Endothelial cell of umbilical vein (primary cell): ENCODE data around the gene UBE2Q1. TPM values are rescaled to one million over a fixed set of nuclear protein-coding genes. Genes with fewer than 3 reads are reported as not detected.

Experiments
- BruUV-seq: library from RNA; stranded (reverse); fragments of 400-500 nt; replicated peaks from 2 replicates; lab custom pipeline; 2021; lab: Mats Ljungman, UMichigan
- CTCF ChIA-PET: fragments of 300-600, 350-600 bp; sonication (Branson Sonifier 250); formaldehyde crosslinking; loops from one replicate; lab custom pipeline; 2021; ENCODE audit warnings: antibody characterized with exemption, inconsistent platforms; lab: Charles Lee
- POLR2A ChIA-PET: fragments of 300-600, 350-600 bp; sonication (Branson Sonifier 250); formaldehyde crosslinking; loops from one replicate; lab custom pipeline; 2021; ENCODE audit warnings: antibody characterized with exemption, inconsistent platforms; lab: Charles Lee
- DNase-seq: peaks from one replicate; pipeline ENCODE4 v3.0.0-alpha.2; 2011; ENCODE audit warnings: low read depth, low spot score
- FAIRE-seq: peaks from 2 replicates; lab custom pipeline; 2011; peaks lifted over from hg19 to GRCh38; lab: Jason Lieb, UNC
- H2AFZ ChIP-seq: 2 replicates; pipeline ENCODE4 v1.6.0; 2012; ENCODE audit warnings: low read depth, low read length, control low read depth, inconsistent platforms
- H3K27ac ChIP-seq: 2 replicates; pipeline ENCODE4 v1.5.1; 2011; ENCODE audit warnings: low read depth, mild to moderate bottlenecking, control low read depth, low read length, moderate library complexity; ENCODE audit not compliant: insufficient read depth
- H3K27me3 ChIP-seq, 2 experiments: 2 replicates each; pipeline versions ENCODE4 v1.6.0 to v1.6.1; 2011; ENCODE audit warnings: low read length in 2 of 2, mixed read lengths in 1 of 2; ENCODE audit not compliant: control insufficient read depth in 2 of 2, insufficient read depth in 2 of 2
- H3K36me3 ChIP-seq, 2 experiments: 2 replicates in 1 of 2; 3 replicates in 1 of 2; pipeline ENCODE4 v1.5.1; 2011; ENCODE audit warnings: low read length in 2 of 2, mild to moderate bottlenecking in 1 of 2, moderate library complexity in 1 of 2; ENCODE audit not compliant: control insufficient read depth in 2 of 2, insufficient read depth in 2 of 2; ENCODE audit errors: extremely low read depth in 1 of 2
- H3K4me1 ChIP-seq: 3 replicates; pipeline ENCODE4 v1.5.1; 2011; ENCODE audit warnings: mild to moderate bottlenecking, low read length; ENCODE audit not compliant: control insufficient read depth, insufficient read depth; ENCODE audit errors: extremely low read depth
- H3K4me2 ChIP-seq: 2 replicates; pipeline ENCODE4 v1.6.1; 2011; ENCODE audit warnings: low read length, control low read depth, mixed read lengths; ENCODE audit not compliant: insufficient read depth
- H3K4me3 ChIP-seq, 3 experiments: fragments of 200-600 bp in 1 of 3; sonication (generic), shearing (Covaris generic) in 1 of 3; replicated peaks in 1 of 3; 2 replicates each; pipeline ENCODE4 v1.5.1; 2011 to 2016; ENCODE audit warnings: control low read depth in 3 of 3, low read length in 3 of 3, mild to moderate bottlenecking in 2 of 3, inconsistent platforms in 1 of 3, low read depth in 1 of 3, moderate library complexity in 1 of 3; ENCODE audit not compliant: insufficient read depth in 1 of 3
- H3K79me2 ChIP-seq: 2 replicates; pipeline ENCODE4 v1.6.0; 2012; ENCODE audit warnings: low read length, inconsistent platforms; ENCODE audit not compliant: control insufficient read depth, insufficient read depth
- H3K9ac ChIP-seq: replicated peaks from 2 replicates; pipeline ENCODE3; 2011; ENCODE audit warnings: low read length, control low read depth; ENCODE audit not compliant: insufficient read depth; ENCODE audit errors: extremely low read depth
- H3K9me1 ChIP-seq: replicated peaks from 3 replicates; pipeline ENCODE4 v1.6.0; 2011; ENCODE audit warnings: mild to moderate bottlenecking, low read length; ENCODE audit not compliant: control insufficient read depth, insufficient read depth; ENCODE audit errors: extremely low read depth
- H3K9me3 ChIP-seq: replicated peaks from 2 replicates; pipeline ENCODE4 v1.5.1; 2012; ENCODE audit warnings: low read length, inconsistent platforms; ENCODE audit not compliant: control insufficient read depth, insufficient read depth
- H4K20me1 ChIP-seq: replicated peaks from 2 replicates; pipeline ENCODE3; 2011; ENCODE audit warnings: mild to moderate bottlenecking, low read length; ENCODE audit not compliant: control insufficient read depth, insufficient read depth; ENCODE audit errors: extremely low read depth
- EZH2 ChIP-seq: IDR thresholded peaks from 2 replicates; pipeline ENCODE4 v1.6.1; 2012; ENCODE audit warnings: borderline replicate concordance, low read depth, mild to moderate bottlenecking, moderate library complexity, low read length, inconsistent platforms; ENCODE audit not compliant: severe bottlenecking
- MAX ChIP-seq: IDR thresholded peaks from 2 replicates; pipeline ENCODE4 v1.6.1; 2011; ENCODE audit not compliant: insufficient read depth, insufficient read length
- POLR2A ChIP-seq: IDR thresholded peaks from 2 replicates; pipeline ENCODE4 v1.6.1; 2012; ENCODE audit warnings: low read depth, mild to moderate bottlenecking, control low read depth, low read length
- POLR2AphosphoS5 ChIP-seq: IDR thresholded peaks from 2 replicates; pipeline ENCODE4 v1.6.1; 2012; ENCODE audit warnings: low read depth, mild to moderate bottlenecking, control low read depth, low read length, moderate library complexity; ENCODE audit not compliant: insufficient read depth
- dilution Hi-C: fragments of 300-500 bp; cut with MboI; formaldehyde crosslinking; loops from one replicate; pipeline ENCODE4 v1.15.0; 2019; ENCODE audit warnings: low sequenced_read_pairs; ENCODE audit not compliant: extremely low pct_ligation_motif_present
- intact Hi-C: fragments of 100-400 bp; cut with micrococcal nuclease; formaldehyde crosslinking; loops from one replicate; pipeline ENCODE4 v1.10.0; 2022
- polyA plus RNA-seq, 4 experiments: library from polyadenylated mRNA; depleted of rRNA in 3 of 4; stranded (reverse) in 3 of 4; unstranded in 1 of 4; fragments of >200 nt; gene quantifications; 2 replicates each; pipeline versions ENCODE4 v1.2.1 to v1.2.3, GENCODE V29; 2011 to 2012; ENCODE audit warnings: missing spikeins in 1 of 4
- total RNA-seq: library from RNA; stranded (reverse); gene quantifications from 2 replicates; pipeline ENCODE4 v1.2.3, GENCODE V29; 2021

The UBE2Q1 gene
- total and polyA plus RNA-seq, 2 donors (not counting 3 experiments of a cell fraction or from before 2014, with no cell fraction given): 16.5 to 85.4 TPM

DNA sequence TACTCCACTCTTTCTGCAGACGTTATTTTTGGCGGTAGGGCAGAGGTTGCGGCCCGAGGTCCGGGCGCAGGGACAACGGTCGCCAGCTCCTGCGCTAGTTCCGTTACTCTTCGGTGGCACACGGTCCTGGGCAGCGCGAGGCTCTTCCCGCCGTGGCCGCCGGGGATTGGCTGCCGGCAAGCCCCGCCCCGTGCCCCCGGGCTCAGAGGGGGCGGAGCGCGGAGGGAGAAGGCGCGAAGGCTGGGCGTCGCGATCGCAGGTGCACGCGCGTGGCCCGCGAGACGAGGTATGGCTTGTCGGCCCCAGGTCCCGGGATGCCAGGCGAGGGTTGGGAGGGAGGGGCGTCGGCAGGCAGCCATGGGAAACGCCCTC is 55.7 kb downstream of the UBE2Q1 start:
- Histone ChIP-seq H3K4me1 (peaks cover 22% of the 10 kb centered on the region), H3K4me3 (peak overlapping the region in 2 of 3 experiments; percentile 73 to 99)
- no TSS peak for BruUV-seq

DNA sequence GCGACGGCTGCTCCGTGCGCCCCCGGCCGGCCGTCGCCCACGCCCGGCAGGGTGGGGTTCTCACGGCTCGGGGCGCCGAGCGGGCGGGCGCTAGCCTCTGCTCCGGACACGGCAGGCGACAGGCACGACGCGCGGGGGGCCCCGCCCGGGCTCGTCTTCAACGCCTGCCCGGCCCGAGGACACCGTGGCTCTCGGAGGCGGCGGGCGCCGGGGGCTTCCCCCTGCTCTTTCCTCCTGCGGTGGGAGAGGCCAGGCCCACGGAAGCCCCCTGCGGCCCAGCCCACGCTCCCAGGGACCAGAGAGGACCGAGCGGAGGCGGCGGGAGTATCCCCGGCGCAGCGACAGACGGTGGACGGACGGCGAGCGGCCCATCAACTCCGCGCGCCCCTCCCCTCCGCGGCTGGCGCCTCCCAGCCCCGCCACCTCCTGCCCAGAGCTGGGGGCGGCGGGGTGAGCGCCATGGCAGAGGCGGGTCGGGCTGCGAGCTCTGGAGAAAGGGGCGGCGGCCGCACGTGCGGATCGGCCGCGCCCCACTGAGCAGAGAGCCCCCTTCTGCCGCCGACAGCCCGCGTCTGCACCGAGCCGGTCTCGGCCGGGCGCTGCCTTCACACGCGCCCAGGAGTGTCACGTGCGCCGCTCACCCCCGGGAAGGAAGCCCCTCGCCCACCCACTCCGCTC is 56.3 kb downstream of the UBE2Q1 start, which contains the start of the genes SHE and TDRD10:
SHE (minus strand) TSS at position 347 of the 678 bp plus-strand sequence. CDS start 386 bp downstream, outside the sequence.
TDRD10 (plus strand) TSS at position 154 of the 678 bp plus-strand sequence. CDS start 4,685 bp downstream, outside the sequence.
- POLR2A ChIA-PET: interaction anchor here (0.5 to 2.9 kb wide), 2 partner anchors 17 to 1437 kb away, joined by 4 to 12 read pairs; no protein-coding TSS in a partner anchor
- peak within 1 kb of the TSS; percentile 95 for H3K4me2 ChIP-seq
- peaks cover 34% of the 10 kb centered on the region for H3K79me2 ChIP-seq
- CTCF ChIA-PET: interaction anchor here (1.0 to 4.6 kb wide), 4 partner anchors 17 to 44 kb away, joined by 3 to 40 read pairs (median 8); no protein-coding TSS in a partner anchor
- H3K27ac ChIP-seq: peak within 1 kb of the TSS; percentile 74
- peak within 1 kb of the TSS; percentile 91 for H2AFZ ChIP-seq
- dilution Hi-C loops (no loop called here), intact Hi-C loops (no loop called here)
- H3K9me3 ChIP-seq: no peaks in the 10 kb centered on the region
- H3K9ac ChIP-seq: peak within 1 kb of the TSS; percentile 89
- H3K27me3 ChIP-seq: no peaks in the 10 kb centered on the region
- BruUV-seq: no TSS peak
- no peaks in the 10 kb centered on the region for H3K36me3 ChIP-seq
- DNase-seq: peak; percentile 63
- no peak for FAIRE-seq
- H4K20me1 ChIP-seq: no peaks in the 10 kb centered on the region
- TF ChIP-seq POLR2A (peak; percentile 61), POLR2AphosphoS5 (peak; percentile 63), EZH2 (no peak)
- peak within 1 kb of the TSS; percentile 73 to 99 (median 88) for H3K4me3 ChIP-seq
- no peaks in the 10 kb centered on the region for H3K9me1 ChIP-seq
- peaks cover 27% of the 10 kb centered on the region for H3K4me1 ChIP-seq

More for the DNA sequence above, 55.7 kb downstream of the UBE2Q1 start:
- dilution Hi-C loops: no loop called here
- H3K9me1 ChIP-seq: no peaks in the 10 kb centered on the region
- peak overlapping the region; percentile 89 for H3K9ac ChIP-seq
- POLR2A ChIA-PET: no interaction called here
- peak overlapping the region; percentile 74 for H3K27ac ChIP-seq
- TF ChIP-seq MAX: peak; percentile 59
- TF ChIP-seq POLR2AphosphoS5: no peak
- DNase-seq (no peak), FAIRE-seq (no peak)
- H2AFZ ChIP-seq: peak overlapping the region; percentile 91
- H3K9me3 ChIP-seq: no peaks in the 10 kb centered on the region
- CTCF ChIA-PET: interaction anchor here (1.0 to 4.6 kb wide), 4 partner anchors 18 to 43 kb away, joined by 3 to 40 read pairs (median 8); no protein-coding TSS in a partner anchor
- H3K36me3 ChIP-seq: no peaks in the 10 kb centered on the region
- H4K20me1 ChIP-seq: no peaks in the 10 kb centered on the region
- H3K79me2 ChIP-seq: peaks cover 34% of the 10 kb centered on the region
- intact Hi-C loops: no loop called here
- peak overlapping the region; percentile 95 for H3K4me2 ChIP-seq
- H3K27me3 ChIP-seq: no peaks in the 10 kb centered on the region
